ENCODE data around the gene WRNIP1. TPM values are rescaled to one million over a fixed set of nuclear protein-coding genes. Genes with fewer than 3 reads are reported as not detected.

WRNIP1 gene
- total and polyA plus RNA-seq, 9 of the 15 experiments (the other 6 are each of a cell fraction or from before 2014, with no cell fraction given), result 13.2 to 63.6 (median 48.6) TPM

DNA sequence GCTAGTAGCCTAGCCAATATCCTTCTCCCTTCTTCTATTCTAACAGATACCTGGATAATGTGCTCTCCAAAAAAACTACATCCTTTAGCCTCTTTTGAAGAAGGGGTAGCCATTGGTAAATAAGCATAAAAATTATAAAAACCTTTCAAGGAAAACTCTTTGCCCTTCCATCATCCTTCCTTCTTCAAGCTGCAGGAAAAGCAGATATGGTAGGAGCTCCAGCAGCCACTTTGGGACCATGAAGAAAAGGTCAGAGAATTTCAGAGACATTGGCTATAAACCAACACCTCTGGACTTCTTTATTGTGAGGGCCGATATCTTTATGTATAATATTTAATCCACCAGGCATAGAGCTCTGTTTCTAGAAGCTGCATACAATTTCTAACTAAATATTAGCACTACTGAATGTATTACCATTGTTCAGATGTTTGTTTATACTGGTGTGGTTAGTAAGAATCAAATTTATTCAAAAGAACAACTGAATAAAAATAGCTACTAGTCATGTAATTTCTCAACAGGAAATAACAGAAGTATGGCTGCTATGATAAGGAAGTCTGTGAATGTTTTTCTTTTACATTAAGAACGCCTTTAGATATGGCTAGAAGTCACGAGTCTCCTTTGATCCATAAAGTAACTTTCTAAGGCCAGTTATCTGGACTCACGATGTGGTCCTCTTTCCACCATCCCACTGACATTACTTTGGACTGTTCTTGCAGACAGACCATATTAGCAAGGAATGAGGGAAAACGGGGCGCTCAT is 46.7 kb upstream of the WRNIP1 start:
- DNase-seq (ENCODE audit: extremely low read depth in 1 of 4, low spot score in 3 of 4) (no peak), FAIRE-seq (no peak), ATAC-seq (peak; percentile 50)
- intact Hi-C loops (cut with micrococcal nuclease), result no loop called here
- CTCF ChIA-PET (ENCODE audit: low intra/inter-chr PET ratio), result no interaction called here
- no peak overlapping the region for H3K4me3 ChIP-seq
- no peaks in the 10 kb centered on the region for H4K20me1 ChIP-seq (replicated peaks; ENCODE audit: control insufficient read depth, insufficient read depth, low read length)
- 5% methylated on average over 6 of the region's 6 CpGs for WGBS (ENCODE audit: insufficient coverage, low coverage, missing lambda C conversion rate)
- H3K27me3 ChIP-seq (ENCODE audit: control insufficient read depth in 2 of 2, insufficient read depth in 2 of 2, low read length in 2 of 2), result no peaks in the 10 kb centered on the region
- H3K4me2 ChIP-seq (ENCODE audit: insufficient read depth, low read length), result peak overlapping the region; percentile 22; the same call in 1 of the 2 replicates
- peak overlapping the region; percentile 77 for H2AFZ ChIP-seq (ENCODE audit: low read depth, low read length)
- H3K9ac ChIP-seq (ENCODE audit: insufficient read depth in 1 of 2, low read depth in 2 of 2, low read length in 2 of 2), result no peak overlapping the region
- in situ Hi-C loops (cut with MboI), result no loop called here
- BruUV-seq (replicated peaks), result no TSS peak
- H3K27ac ChIP-seq (ENCODE audit: extremely low read depth, low read depth, low read length), result peak overlapping the region; percentile 44; the same call in 1 of the 3 replicates
- POLR2A ChIA-PET, result interaction anchor here (0.6 to 1.5 kb wide), 8 partner anchors 14 to 896 kb away, joined by 3 to 4 read pairs (median 3); no protein-coding TSS in a partner anchor
- H3K9me1 ChIP-seq (ENCODE audit: control insufficient read depth, insufficient read depth, low read length), result no peaks in the 10 kb centered on the region
- H3K36me3 ChIP-seq (ENCODE audit: control insufficient read depth, insufficient read depth, low read length), result no peaks in the 10 kb centered on the region
- no peaks in the 10 kb centered on the region for H3K9me3 ChIP-seq (replicated peaks; ENCODE audit: control insufficient read depth, insufficient read depth, low read depth, low read length)
- no peaks in the 10 kb centered on the region for H3K79me2 ChIP-seq (ENCODE audit: control insufficient read depth, insufficient read depth, low read length)
- H3K4me1 ChIP-seq (replicated peaks in 1 of 2; ENCODE audit: control insufficient read depth in 2 of 2, insufficient read depth in 2 of 2, low read length in 2 of 2), result peaks cover 0 to 15% of the 10 kb centered on the region in 2 experiments; a peak in 2 of 5 replicates
- TF ChIP-seq, protein P1, sequence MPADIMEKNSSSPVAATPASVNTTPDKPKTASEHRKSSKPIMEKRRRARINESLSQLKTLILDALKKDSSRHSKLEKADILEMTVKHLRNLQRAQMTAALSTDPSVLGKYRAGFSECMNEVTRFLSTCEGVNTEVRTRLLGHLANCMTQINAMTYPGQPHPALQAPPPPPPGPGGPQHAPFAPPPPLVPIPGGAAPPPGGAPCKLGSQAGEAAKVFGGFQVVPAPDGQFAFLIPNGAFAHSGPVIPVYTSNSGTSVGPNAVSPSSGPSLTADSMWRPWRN (IDR thresholded peaks at IDR 0.05; ENCODE audit: low read depth), result no peak
- TF ChIP-seq ZKSCAN1 (IDR thresholded peaks at IDR 0.05; ENCODE audit: low read depth, low read length) (no peak), TEAD4 (IDR thresholded peaks at IDR 0.05; ENCODE audit: low read length) (peak; percentile 25; the same call in 1 of the 2 replicates), TEAD4 (CRISPR knock-in tag; IDR thresholded peaks at IDR 0.05; ENCODE audit: borderline replicate concordance) (no peak), DPF2 (IDR thresholded peaks at IDR 0.05) (no peak), TCF7 (IDR thresholded peaks at IDR 0.05; ENCODE audit: borderline replicate concordance) (no peak), POLR2A (conservative IDR thresholded peaks at IDR 0.05) (no peak), RBBP5 (IDR thresholded peaks at IDR 0.05; ENCODE audit: borderline replicate concordance, insufficient read depth, low read length, poor library complexity, severe bottlenecking) (no peak), ZNF507 (tag; conservative IDR thresholded peaks at IDR 0.05) (no peak), RBM34 (IDR thresholded peaks at IDR 0.05; ENCODE audit: borderline replicate concordance, insufficient read depth, low read length) (no peak), ZC3H8 (IDR thresholded peaks at IDR 0.05) (no peak), SMARCA4 (IDR thresholded peaks at IDR 0.05) (peak; percentile 31; the same call in 1 of the 2 replicates), NCOA2 (IDR thresholded peaks at IDR 0.05; ENCODE audit: partially characterized antibody in 2 of 2) (no peak), CBFA2T3 (IDR thresholded peaks at IDR 0.05) (peak; percentile 60)
- TF ChIP-seq, protein P2, sequence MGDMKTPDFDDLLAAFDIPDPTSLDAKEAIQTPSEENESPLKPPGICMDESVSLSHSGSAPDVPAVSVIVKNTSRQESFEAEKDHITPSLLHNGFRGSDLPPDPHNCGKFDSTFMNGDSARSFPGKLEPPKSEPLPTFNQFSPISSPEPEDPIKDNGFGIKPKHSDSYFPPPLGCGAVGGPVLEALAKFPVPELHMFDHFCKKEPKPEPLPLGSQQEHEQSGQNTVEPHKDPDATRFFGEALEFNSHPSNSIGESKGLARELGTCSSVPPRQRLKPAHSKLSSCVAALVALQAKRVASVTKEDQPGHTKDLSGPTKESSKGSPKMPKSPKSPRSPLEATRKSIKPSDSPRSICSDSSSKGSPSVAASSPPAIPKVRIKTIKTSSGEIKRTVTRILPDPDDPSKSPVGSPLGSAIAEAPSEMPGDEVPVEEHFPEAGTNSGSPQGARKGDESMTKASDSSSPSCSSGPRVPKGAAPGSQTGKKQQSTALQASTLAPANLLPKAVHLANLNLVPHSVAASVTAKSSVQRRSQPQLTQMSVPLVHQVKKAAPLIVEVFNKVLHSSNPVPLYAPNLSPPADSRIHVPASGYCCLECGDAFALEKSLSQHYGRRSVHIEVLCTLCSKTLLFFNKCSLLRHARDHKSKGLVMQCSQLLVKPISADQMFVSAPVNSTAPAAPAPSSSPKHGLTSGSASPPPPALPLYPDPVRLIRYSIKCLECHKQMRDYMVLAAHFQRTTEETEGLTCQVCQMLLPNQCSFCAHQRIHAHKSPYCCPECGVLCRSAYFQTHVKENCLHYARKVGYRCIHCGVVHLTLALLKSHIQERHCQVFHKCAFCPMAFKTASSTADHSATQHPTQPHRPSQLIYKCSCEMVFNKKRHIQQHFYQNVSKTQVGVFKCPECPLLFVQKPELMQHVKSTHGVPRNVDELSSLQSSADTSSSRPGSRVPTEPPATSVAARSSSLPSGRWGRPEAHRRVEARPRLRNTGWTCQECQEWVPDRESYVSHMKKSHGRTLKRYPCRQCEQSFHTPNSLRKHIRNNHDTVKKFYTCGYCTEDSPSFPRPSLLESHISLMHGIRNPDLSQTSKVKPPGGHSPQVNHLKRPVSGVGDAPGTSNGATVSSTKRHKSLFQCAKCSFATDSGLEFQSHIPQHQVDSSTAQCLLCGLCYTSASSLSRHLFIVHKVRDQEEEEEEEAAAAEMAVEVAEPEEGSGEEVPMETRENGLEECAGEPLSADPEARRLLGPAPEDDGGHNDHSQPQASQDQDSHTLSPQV (IDR thresholded peaks at IDR 0.05), result no peak; the same call in 1 of the 2 replicates
- TF ChIP-seq, protein P3, sequence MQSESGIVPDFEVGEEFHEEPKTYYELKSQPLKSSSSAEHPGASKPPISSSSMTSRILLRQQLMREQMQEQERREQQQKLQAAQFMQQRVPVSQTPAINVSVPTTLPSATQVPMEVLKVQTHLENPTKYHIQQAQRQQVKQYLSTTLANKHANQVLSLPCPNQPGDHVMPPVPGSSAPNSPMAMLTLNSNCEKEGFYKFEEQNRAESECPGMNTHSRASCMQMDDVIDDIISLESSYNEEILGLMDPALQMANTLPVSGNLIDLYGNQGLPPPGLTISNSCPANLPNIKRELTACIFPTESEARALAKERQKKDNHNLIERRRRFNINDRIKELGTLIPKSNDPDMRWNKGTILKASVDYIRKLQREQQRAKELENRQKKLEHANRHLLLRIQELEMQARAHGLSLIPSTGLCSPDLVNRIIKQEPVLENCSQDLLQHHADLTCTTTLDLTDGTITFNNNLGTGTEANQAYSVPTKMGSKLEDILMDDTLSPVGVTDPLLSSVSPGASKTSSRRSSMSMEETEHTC (IDR thresholded peaks at IDR 0.05), result 0 out of 2 replicates have a peak, but pooled peaks have one; percentile 29
